Esophagus muscularis mucosa (tissue), 3 donors: ENCODE measurements around the gene REEP6.

ENCODE experiments used
- POLR2A ChIP-seq: fragments of 450-650 bp; IDR thresholded peaks from one replicate; pipeline ENCODE4 v1.6.1; 2017; ENCODE audit warnings: antibody characterized with exemption, moderate library complexity, mild to moderate bottlenecking, low read depth
- TF ChIP-seq, protein P1 (sequence below), 3 experiments: fragments of 200-600 bp in 2 of 3; fragments of 450-650 bp in 1 of 3; sonication (generic) in 2 of 3; IDR thresholded peaks; one replicate each; pipeline ENCODE4 v1.5.1; 2017 to 2019; ENCODE audit warnings: antibody characterized with exemption in 3 of 3, mild to moderate bottlenecking in 2 of 3, moderate library complexity in 1 of 3

GRCh38 chr19:1456121-1456900 lies 34.7 kb upstream of the REEP6 start:
- TF ChIP-seq, protein P1, sequence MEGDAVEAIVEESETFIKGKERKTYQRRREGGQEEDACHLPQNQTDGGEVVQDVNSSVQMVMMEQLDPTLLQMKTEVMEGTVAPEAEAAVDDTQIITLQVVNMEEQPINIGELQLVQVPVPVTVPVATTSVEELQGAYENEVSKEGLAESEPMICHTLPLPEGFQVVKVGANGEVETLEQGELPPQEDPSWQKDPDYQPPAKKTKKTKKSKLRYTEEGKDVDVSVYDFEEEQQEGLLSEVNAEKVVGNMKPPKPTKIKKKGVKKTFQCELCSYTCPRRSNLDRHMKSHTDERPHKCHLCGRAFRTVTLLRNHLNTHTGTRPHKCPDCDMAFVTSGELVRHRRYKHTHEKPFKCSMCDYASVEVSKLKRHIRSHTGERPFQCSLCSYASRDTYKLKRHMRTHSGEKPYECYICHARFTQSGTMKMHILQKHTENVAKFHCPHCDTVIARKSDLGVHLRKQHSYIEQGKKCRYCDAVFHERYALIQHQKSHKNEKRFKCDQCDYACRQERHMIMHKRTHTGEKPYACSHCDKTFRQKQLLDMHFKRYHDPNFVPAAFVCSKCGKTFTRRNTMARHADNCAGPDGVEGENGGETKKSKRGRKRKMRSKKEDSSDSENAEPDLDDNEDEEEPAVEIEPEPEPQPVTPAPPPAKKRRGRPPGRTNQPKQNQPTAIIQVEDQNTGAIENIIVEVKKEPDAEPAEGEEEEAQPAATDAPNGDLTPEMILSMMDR (IDR thresholded peaks at IDR 0.05): no peak
- no peak for TF ChIP-seq POLR2A
